Activated CD4-positive, alpha-beta T cell treated with anti-CD3 and anti-CD28 coated beads for 1 hour (primary cell): ENCODE data around the gene PHF21A.
"Not testable (repeated sequence)": the region's sequence is repeated elsewhere in the genome, so short reads cannot be mapped to it uniquely, and the experiment has no call there.

Experiments used
- DNase-seq: peaks from one replicate; pipeline ENCODE4 v3.0.0-alpha.2; 2020

Gene PHF21A

GRCh38 chr11:46119352-46120216, 1.7 kb downstream of the PHF21A start:
- peak; percentile 24 for DNase-seq

- no peak for DNase-seq
Observed at GRCh38 chr11:46118702-46119351, 2.4 kb downstream of the PHF21A start.

- no peak for DNase-seq
Observed at GRCh38 chr11:46117842-46118241, 3.4 kb downstream of the PHF21A start.

GRCh38 chr11:46116712-46117037, 4.6 kb downstream of the PHF21A start:
- not testable (repeated sequence) for DNase-seq

GRCh38 chr11:46116007-46116711, 5.1 kb downstream of the PHF21A start:
- no peak for DNase-seq

GRCh38 chr11:46114961-46115360, 6.3 kb downstream of the PHF21A start:
- no peak for DNase-seq

GRCh38 chr11:46114378-46114777, 6.9 kb downstream of the PHF21A start:
- no peak for DNase-seq

GRCh38 chr11:46112961-46113607, 8.2 kb downstream of the PHF21A start:
- no peak for DNase-seq

- DNase-seq: no peak
Observed at GRCh38 chr11:46108751-46109150, 12.5 kb downstream of the PHF21A start.

GRCh38 chr11:46107780-46108179, 13.5 kb downstream of the PHF21A start:
- no peak for DNase-seq

- no peak for DNase-seq
Observed at GRCh38 chr11:46107408-46107718, 13.9 kb downstream of the PHF21A start.

GRCh38 chr11:46106530-46107407, 14.5 kb downstream of the PHF21A start:
- no peak for DNase-seq

GRCh38 chr11:46105926-46106325, 15.3 kb downstream of the PHF21A start:
- DNase-seq: no peak

GRCh38 chr11:46105134-46105628, 16.1 kb downstream of the PHF21A start:
- no peak for DNase-seq

- no peak for DNase-seq
Observed at GRCh38 chr11:46102843-46103242, 18.4 kb downstream of the PHF21A start.

- no peak for DNase-seq
Observed at GRCh38 chr11:46100670-46101069, 20.6 kb downstream of the PHF21A start.

GRCh38 chr11:46099963-46100316, 21.3 kb downstream of the PHF21A start:
- DNase-seq: no peak

- DNase-seq: no peak
Observed at GRCh38 chr11:46090375-46090774, 30.9 kb downstream of the PHF21A start.

GRCh38 chr11:46079662-46080061, 41.6 kb downstream of the PHF21A start:
- no peak for DNase-seq

GRCh38 chr11:46075928-46076327, 45.3 kb downstream of the PHF21A start:
- DNase-seq: no peak

- DNase-seq: no peak
Observed at GRCh38 chr11:46075168-46075567, 46.1 kb downstream of the PHF21A start.

- no peak for DNase-seq
Observed at GRCh38 chr11:46073632-46074031, 47.6 kb downstream of the PHF21A start.
